ENCODE data around the gene LEPROT. TPM values are rescaled to one million over a fixed set of nuclear protein-coding genes. Genes with fewer than 3 reads are reported as not detected.
"Not testable (repeated sequence)": the region's sequence is repeated elsewhere in the genome, so short reads cannot be mapped to it uniquely, and the experiment has no call there.

The LEPROT gene
- total RNA-seq, 1 donor from 2014 or later = 158 TPM

DNA sequence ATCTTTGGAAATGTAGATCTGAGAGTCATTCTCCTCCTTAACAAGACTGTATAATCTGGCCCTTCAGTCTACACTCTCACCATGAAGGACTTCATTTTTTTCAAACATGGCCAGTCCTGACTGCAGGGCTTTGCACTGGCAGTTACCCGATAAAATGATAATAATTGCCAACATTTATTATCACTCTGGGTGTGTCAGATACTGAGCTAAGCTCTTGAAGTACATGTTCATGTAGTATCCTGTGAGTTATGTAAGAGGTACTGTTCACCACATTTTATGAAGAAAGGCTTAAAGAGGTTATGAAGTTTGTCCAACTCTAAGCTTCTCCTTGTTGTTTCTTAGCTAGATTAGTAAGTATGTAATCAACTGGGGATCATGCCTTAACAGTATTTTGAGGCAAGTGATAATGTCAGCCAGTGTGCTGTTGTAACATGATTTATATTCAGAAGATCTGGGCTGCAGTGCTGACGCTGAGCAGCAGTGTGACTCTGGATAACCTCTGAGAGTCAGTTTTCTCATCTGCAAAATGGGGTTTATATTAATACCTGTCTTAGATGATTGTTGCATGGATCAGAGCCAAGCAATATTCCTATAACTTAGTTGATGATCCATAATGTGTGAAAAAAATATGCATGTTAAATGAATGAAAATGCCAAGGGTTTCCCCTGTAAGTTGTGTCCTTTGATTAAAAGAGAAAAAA is 42.1 kb upstream of the LEPROT start:
- Mint-ChIP-seq H3K9me3 (ENCODE audit: unreplicated experiment) (peaks cover 9% of the 10 kb centered on the region), H3K4me3 (ENCODE audit: unreplicated experiment) (no peak overlapping the region), H3K4me1 (ENCODE audit: unreplicated experiment) (peaks cover 12% of the 10 kb centered on the region), H3K36me3 (ENCODE audit: unreplicated experiment) (peaks cover 48% of the 10 kb centered on the region), H3K27ac (ENCODE audit: unreplicated experiment) (no peak overlapping the region), H3K27me3 (ENCODE audit: unreplicated experiment) (no peaks in the 10 kb centered on the region)
- DNase-seq (ENCODE audit: extremely low spot score, unreplicated experiment) = no peak
- TF ChIP-seq, protein P1, sequence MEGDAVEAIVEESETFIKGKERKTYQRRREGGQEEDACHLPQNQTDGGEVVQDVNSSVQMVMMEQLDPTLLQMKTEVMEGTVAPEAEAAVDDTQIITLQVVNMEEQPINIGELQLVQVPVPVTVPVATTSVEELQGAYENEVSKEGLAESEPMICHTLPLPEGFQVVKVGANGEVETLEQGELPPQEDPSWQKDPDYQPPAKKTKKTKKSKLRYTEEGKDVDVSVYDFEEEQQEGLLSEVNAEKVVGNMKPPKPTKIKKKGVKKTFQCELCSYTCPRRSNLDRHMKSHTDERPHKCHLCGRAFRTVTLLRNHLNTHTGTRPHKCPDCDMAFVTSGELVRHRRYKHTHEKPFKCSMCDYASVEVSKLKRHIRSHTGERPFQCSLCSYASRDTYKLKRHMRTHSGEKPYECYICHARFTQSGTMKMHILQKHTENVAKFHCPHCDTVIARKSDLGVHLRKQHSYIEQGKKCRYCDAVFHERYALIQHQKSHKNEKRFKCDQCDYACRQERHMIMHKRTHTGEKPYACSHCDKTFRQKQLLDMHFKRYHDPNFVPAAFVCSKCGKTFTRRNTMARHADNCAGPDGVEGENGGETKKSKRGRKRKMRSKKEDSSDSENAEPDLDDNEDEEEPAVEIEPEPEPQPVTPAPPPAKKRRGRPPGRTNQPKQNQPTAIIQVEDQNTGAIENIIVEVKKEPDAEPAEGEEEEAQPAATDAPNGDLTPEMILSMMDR (IDR thresholded peaks at IDR 0.05) = no peak

DNA sequence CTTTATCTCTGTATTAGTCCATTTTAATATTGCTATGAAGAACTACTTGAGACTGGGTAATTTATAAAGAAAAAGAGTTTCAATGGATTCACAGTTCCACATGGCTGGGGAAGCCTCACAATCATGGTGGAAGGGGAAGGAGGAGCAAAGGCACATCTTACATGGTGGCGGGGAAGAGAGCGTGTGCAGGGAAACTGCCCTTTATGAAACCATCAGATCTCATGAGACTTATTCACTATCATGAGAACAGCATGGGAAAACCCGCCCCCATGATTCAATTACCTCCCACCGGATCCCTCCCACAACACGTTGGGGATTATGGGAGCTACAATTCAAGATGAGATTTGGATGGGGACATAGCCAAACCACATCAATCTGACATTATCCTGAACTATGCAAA is 36.0 kb upstream of the LEPROT start:
- H3K27me3 Mint-ChIP-seq (ENCODE audit: unreplicated experiment); H3K27ac Mint-ChIP-seq (ENCODE audit: unreplicated experiment); H3K9me3 Mint-ChIP-seq (ENCODE audit: unreplicated experiment); DNase-seq (ENCODE audit: extremely low spot score, unreplicated experiment); H3K4me1 Mint-ChIP-seq (ENCODE audit: unreplicated experiment); H3K4me3 Mint-ChIP-seq (ENCODE audit: unreplicated experiment): not testable (repeated sequence)
- H3K36me3 Mint-ChIP-seq (ENCODE audit: unreplicated experiment) = peaks cover 70% of the 10 kb centered on the region

DNA sequence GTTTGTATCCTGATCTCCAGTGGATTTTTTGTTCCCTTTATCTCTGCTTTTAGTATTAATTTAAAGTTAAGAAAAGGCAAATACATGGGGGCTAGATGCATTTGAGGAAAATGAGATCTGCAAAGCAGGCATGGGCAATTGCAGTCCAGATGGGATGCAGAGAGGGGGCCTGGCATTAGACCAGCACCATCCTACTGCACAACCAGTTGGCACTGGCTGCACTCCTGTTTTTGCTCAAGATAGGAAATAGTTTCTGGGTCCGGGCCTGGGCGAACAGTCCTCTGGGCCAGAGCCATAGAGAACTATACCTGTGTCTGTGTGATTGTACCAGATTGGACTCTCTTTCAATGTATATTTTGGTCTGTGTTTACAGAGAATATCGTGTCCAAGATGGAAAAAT is 34.0 kb upstream of the LEPROT start:
- Mint-ChIP-seq H3K27ac (ENCODE audit: unreplicated experiment) (no peak overlapping the region), H3K9me3 (ENCODE audit: unreplicated experiment) (no peaks in the 10 kb centered on the region), H3K27me3 (ENCODE audit: unreplicated experiment) (no peaks in the 10 kb centered on the region), H3K4me1 (ENCODE audit: unreplicated experiment) (peaks cover 12% of the 10 kb centered on the region), H3K36me3 (ENCODE audit: unreplicated experiment) (peaks cover 76% of the 10 kb centered on the region), H3K4me3 (ENCODE audit: unreplicated experiment) (no peak overlapping the region)
- no peak for DNase-seq (ENCODE audit: extremely low spot score, unreplicated experiment)
- TF ChIP-seq, protein P1 (IDR thresholded peaks at IDR 0.05) = no peak

DNA sequence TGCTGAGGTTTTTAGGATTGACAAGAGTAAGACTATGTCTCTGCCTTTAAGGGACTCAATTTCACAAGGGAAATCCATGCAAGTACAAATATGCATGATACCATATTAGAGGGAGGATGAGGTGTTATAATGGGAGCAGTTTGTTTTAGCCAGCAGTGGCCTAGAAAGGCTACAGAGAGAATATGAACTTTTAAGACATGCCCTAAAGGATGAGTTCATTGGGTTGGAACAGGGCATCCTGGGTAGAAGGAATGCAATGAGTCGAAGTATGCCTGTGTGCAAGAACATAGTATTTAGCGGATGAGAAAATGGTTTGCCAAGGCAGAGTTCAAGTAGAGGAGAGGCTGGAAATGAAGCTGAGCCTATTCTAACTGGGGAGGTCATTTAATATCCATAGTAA is 32.6 kb upstream of the LEPROT start:
- peaks cover 14% of the 10 kb centered on the region for H3K4me1 Mint-ChIP-seq (ENCODE audit: unreplicated experiment)
- H3K27ac Mint-ChIP-seq (ENCODE audit: unreplicated experiment) = no peak overlapping the region
- DNase-seq (ENCODE audit: extremely low spot score, unreplicated experiment) = no peak
- H3K4me3 Mint-ChIP-seq (ENCODE audit: unreplicated experiment) = no peak overlapping the region
- TF ChIP-seq, protein P1 (IDR thresholded peaks at IDR 0.05) = no peak
- H3K9me3 Mint-ChIP-seq (ENCODE audit: unreplicated experiment) = no peaks in the 10 kb centered on the region
- H3K36me3 Mint-ChIP-seq (ENCODE audit: unreplicated experiment) = peaks cover 76% of the 10 kb centered on the region
- no peaks in the 10 kb centered on the region for H3K27me3 Mint-ChIP-seq (ENCODE audit: unreplicated experiment)

DNA sequence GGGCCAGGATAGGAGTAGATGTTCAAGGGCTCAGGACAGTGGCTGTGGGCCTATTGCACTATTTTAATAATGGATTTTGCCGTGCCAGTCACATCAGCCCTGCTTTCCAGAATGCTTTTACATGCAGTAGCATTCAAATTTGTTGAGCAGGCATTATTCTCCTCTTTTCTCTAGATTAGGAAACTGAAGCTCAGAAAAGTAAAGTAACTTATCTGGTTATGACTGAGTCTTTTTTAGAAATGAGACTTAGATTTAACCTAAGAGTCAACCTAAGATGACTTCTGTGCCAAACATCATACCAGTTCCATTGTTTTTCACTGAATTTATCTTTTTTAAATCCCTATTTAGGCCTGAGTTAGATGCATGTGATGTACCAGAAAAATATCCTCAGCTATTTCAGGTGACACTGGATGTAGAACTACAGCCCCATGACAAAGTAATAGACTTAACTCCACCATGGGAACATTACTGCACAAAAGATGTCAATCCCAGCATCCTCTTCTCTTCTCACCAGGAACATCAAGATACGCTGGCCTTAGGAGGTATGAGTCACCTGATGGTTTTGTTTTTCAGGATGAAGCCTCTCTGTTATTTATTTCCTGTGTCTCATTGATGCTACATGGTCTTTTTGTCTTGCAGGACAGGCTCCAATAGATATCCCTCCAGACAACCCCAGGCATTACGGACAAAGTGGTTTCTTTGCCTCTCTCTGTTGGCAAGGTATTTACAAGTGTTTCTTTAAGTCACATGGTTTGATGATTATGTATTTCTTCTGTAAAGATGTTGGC is 31.4 kb upstream of the LEPROT start:
- Mint-ChIP-seq H3K27me3 (ENCODE audit: unreplicated experiment) (no peaks in the 10 kb centered on the region), H3K27ac (ENCODE audit: unreplicated experiment) (no peak overlapping the region), H3K9me3 (ENCODE audit: unreplicated experiment) (no peaks in the 10 kb centered on the region), H3K36me3 (ENCODE audit: unreplicated experiment) (peaks cover 75% of the 10 kb centered on the region), H3K4me3 (ENCODE audit: unreplicated experiment) (no peak overlapping the region), H3K4me1 (ENCODE audit: unreplicated experiment) (peaks cover 23% of the 10 kb centered on the region)
- DNase-seq (ENCODE audit: extremely low spot score, unreplicated experiment) = no peak
- TF ChIP-seq, protein P1 (IDR thresholded peaks at IDR 0.05) = no peak

All from osteocyte (in vitro differentiated cells).